GM23338 (cell line): Measurements from ENCODE around the gene FAM118B. TPM values are rescaled to one million over a fixed set of nuclear protein-coding genes. Genes with fewer than 3 reads are reported as not detected.

Experiments
- ATAC-seq: fragments of 200-7000 bp; cut with Tn5 transposase; 3 replicates; pipeline ENCODE4 v1.9.1; 2020
- DNase-seq: peaks from one replicate; pipeline ENCODE4 v3.0.0-alpha.2; 2015; ENCODE audit warnings: low spot score
- H2AFZ ChIP-seq: fragments of 200-600 bp; sonication (generic); 2 replicates; pipeline ENCODE4 v1.8.0; 2016; ENCODE audit warnings: antibody characterized with exemption, mild to moderate bottlenecking, moderate library complexity
- H3F3A ChIP-seq: fragments of 200-600 bp; sonication (generic); replicated peaks from 2 replicates; pipeline ENCODE4 v1.8.0; 2017; ENCODE audit warnings: antibody characterized with exemption, mixed run types, low read depth
- H3K27ac ChIP-seq: fragments of 200-600 bp; sonication (generic); 2 replicates; pipeline ENCODE4 v1.6.1; 2016; ENCODE audit warnings: low read depth
- H3K27me3 ChIP-seq: fragments of 200-600 bp; sonication (generic); 2 replicates; pipeline ENCODE4 v1.8.0; 2016; ENCODE audit warnings: mild to moderate bottlenecking, mixed run types, moderate library complexity; ENCODE audit not compliant: insufficient read depth
- H3K36me3 ChIP-seq: fragments of 200-600 bp; sonication (generic); 2 replicates; pipeline ENCODE4 v1.8.0; 2016; ENCODE audit warnings: mild to moderate bottlenecking; ENCODE audit not compliant: insufficient read depth
- H3K4me1 ChIP-seq: fragments of 200-600 bp; sonication (generic); 2 replicates; pipeline ENCODE4 v1.8.0; 2016; ENCODE audit warnings: mild to moderate bottlenecking, moderate library complexity; ENCODE audit not compliant: insufficient read depth
- H3K4me2 ChIP-seq: fragments of 200-600 bp; sonication (generic); 2 replicates; pipeline ENCODE4 v1.7.1; 2017; ENCODE audit warnings: mixed run types
- H3K4me3 ChIP-seq: fragments of 200-600 bp; sonication (generic); 2 replicates; pipeline ENCODE4 v1.6.1; 2016; ENCODE audit warnings: mixed run types
- H3K79me2 ChIP-seq: fragments of 200-600 bp; sonication (generic); replicated peaks from 2 replicates; pipeline ENCODE4 v1.8.0; 2017; ENCODE audit warnings: mild to moderate bottlenecking; ENCODE audit not compliant: insufficient read depth
- H3K9me2 ChIP-seq: fragments of 200-600 bp; sonication (generic); 2 replicates; pipeline ENCODE4 v1.8.0; 2017; ENCODE audit not compliant: insufficient read depth
- H4K20me1 ChIP-seq: fragments of 200-600 bp; sonication (generic); replicated peaks from 2 replicates; pipeline ENCODE4 v1.8.0; 2017; ENCODE audit warnings: mild to moderate bottlenecking; ENCODE audit not compliant: insufficient read depth
- H3K27ac Mint-ChIP-seq: 2 replicates; pipeline ENCODE4 v1.8.0; 2020; ENCODE audit warnings: inconsistent platforms, mild to moderate bottlenecking, moderate library complexity, mixed read lengths
- H3K27me3 Mint-ChIP-seq: 3 replicates; pipeline ENCODE4 v1.8.0; 2022; ENCODE audit warnings: low read depth, mild to moderate bottlenecking, moderate library complexity, mixed read lengths, inconsistent platforms; ENCODE audit not compliant: insufficient read depth, poor library complexity
- H3K36me3 Mint-ChIP-seq: 3 replicates; pipeline ENCODE4 v1.8.0; 2021; ENCODE audit warnings: low read depth, mild to moderate bottlenecking, inconsistent platforms, moderate library complexity, mixed read lengths
- H3K4me1 Mint-ChIP-seq: 3 replicates; pipeline ENCODE4 v1.8.0; 2020; ENCODE audit warnings: mild to moderate bottlenecking, inconsistent platforms, mixed read lengths
- H3K4me3 Mint-ChIP-seq: 3 replicates; pipeline ENCODE4 v1.8.0; 2021; ENCODE audit warnings: moderate library complexity, mild to moderate bottlenecking, inconsistent platforms, mixed read lengths
- H3K9me3 Mint-ChIP-seq: 3 replicates; pipeline ENCODE4 v1.8.0; 2020; ENCODE audit warnings: moderate library complexity, mild to moderate bottlenecking, inconsistent platforms, mixed read lengths
- CTCF ChIP-seq, 2 experiments: fragments of 200-600 bp in 1 of 2; sonication (generic) in 1 of 2; conservative IDR thresholded peaks; 2 replicates each; pipeline versions ENCODE4 v1.5.1 to v1.6.1; 2016 to 2017; ENCODE audit warnings: antibody characterized with exemption in 2 of 2, low read depth in 2 of 2, mild to moderate bottlenecking in 2 of 2, moderate library complexity in 1 of 2
- EZH2phosphoT487 ChIP-seq: fragments of 200-600 bp; sonication (generic); IDR thresholded peaks from one replicate; pipeline ENCODE4 v1.8.1; 2018; ENCODE audit warnings: antibody characterized with exemption; ENCODE audit not compliant: unreplicated experiment
- JUNB ChIP-seq: IDR thresholded peaks from one replicate; pipeline ENCODE4 v1.6.1; 2016; ENCODE audit warnings: antibody characterized with exemption; ENCODE audit not compliant: unreplicated experiment
- STAT1 ChIP-seq: IDR thresholded peaks from one replicate; pipeline ENCODE4 v1.6.1; 2016; ENCODE audit warnings: antibody characterized with exemption; ENCODE audit not compliant: unreplicated experiment
- ZNF114 ChIP-seq: fragments of 250-450 bp; sonication (Bioruptor Pico); IDR thresholded peaks from 2 replicates; pipeline ENCODE4 v1.5.0; 2020; ENCODE audit warnings: mild to moderate bottlenecking, moderate library complexity
- ZNF331 ChIP-seq: fragments of 250-450 bp; sonication (Bioruptor Pico); IDR thresholded peaks from 2 replicates; pipeline ENCODE4 v1.5.0; 2020; ENCODE audit warnings: low read depth, mild to moderate bottlenecking, moderate library complexity
- ZNF462 ChIP-seq: fragments of 250-450 bp; sonication (Bioruptor Pico); IDR thresholded peaks from 2 replicates; pipeline ENCODE4 v1.5.0; 2020; ENCODE audit warnings: mild to moderate bottlenecking, moderate library complexity
- polyA plus RNA-seq: library from polyadenylated mRNA; unstranded; fragments of >200 nt; fragmentation: Nextera tagmentation; extraction: Ambion mirVana; gene quantifications from 2 replicates; pipeline ENCODE4 v1.2.1, GENCODE V29; 2016
- total RNA-seq: library from RNA; depleted of rRNA; stranded (reverse); fragments of >200 nt; shearing (Covaris generic); gene quantifications from 2 replicates; pipeline ENCODE4 v1.2.3, GENCODE V29; 2014
- TF ChIP-seq, protein P1 (sequence below): IDR thresholded peaks from one replicate; pipeline ENCODE4 v1.6.1; 2018; ENCODE audit warnings: antibody characterized with exemption; ENCODE audit not compliant: unreplicated experiment
- TF ChIP-seq, protein P2 (sequence below): IDR thresholded peaks from 2 replicates; pipeline ENCODE4 v1.6.1; 2016; ENCODE audit warnings: antibody characterized with exemption

The FAM118B gene
- total and polyA plus RNA-seq, 2 experiments from 2014 or later, result 33.7 to 43.4 TPM

- Histone ChIP-seq H3F3A (peaks cover 10% of the 10 kb centered on the region), H2AFZ (peak overlapping the region; percentile 94), H3K4me2 (peak overlapping the region; percentile 86; the same call in 1 of the 2 replicates), H3K4me1 (0 out of 2 replicates have a peak, but pooled peaks cover 7% of the 10 kb centered on the region), H3K4me3 (peak overlapping the region; percentile 74), H3K9me2 (no peaks in the 10 kb centered on the region), H3K79me2 (no peaks in the 10 kb centered on the region), H3K27me3 (peaks cover 19% of the 10 kb centered on the region), H3K36me3 (no peaks in the 10 kb centered on the region), H4K20me1 (no peaks in the 10 kb centered on the region), H3K27ac (no peak overlapping the region)
- no peak overlapping the region for H3K27ac Mint-ChIP-seq
- DNase-seq (no peak), ATAC-seq (no peak)
- H3K9me3 Mint-ChIP-seq, result no peaks in the 10 kb centered on the region; the same call in 2 of the 3 replicates
- H3K36me3 Mint-ChIP-seq, result peaks cover 17% of the 10 kb centered on the region
- TF ChIP-seq, protein P1, sequence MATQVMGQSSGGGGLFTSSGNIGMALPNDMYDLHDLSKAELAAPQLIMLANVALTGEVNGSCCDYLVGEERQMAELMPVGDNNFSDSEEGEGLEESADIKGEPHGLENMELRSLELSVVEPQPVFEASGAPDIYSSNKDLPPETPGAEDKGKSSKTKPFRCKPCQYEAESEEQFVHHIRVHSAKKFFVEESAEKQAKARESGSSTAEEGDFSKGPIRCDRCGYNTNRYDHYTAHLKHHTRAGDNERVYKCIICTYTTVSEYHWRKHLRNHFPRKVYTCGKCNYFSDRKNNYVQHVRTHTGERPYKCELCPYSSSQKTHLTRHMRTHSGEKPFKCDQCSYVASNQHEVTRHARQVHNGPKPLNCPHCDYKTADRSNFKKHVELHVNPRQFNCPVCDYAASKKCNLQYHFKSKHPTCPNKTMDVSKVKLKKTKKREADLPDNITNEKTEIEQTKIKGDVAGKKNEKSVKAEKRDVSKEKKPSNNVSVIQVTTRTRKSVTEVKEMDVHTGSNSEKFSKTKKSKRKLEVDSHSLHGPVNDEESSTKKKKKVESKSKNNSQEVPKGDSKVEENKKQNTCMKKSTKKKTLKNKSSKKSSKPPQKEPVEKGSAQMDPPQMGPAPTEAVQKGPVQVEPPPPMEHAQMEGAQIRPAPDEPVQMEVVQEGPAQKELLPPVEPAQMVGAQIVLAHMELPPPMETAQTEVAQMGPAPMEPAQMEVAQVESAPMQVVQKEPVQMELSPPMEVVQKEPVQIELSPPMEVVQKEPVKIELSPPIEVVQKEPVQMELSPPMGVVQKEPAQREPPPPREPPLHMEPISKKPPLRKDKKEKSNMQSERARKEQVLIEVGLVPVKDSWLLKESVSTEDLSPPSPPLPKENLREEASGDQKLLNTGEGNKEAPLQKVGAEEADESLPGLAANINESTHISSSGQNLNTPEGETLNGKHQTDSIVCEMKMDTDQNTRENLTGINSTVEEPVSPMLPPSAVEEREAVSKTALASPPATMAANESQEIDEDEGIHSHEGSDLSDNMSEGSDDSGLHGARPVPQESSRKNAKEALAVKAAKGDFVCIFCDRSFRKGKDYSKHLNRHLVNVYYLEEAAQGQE, result no peak
- H3K4me3 Mint-ChIP-seq, result peak overlapping the region; percentile 89
- peaks cover 15% of the 10 kb centered on the region for H3K4me1 Mint-ChIP-seq
- H3K27me3 Mint-ChIP-seq, result peaks cover 28% of the 10 kb centered on the region
Observed at GRCh38 chr11:126281666-126282175, 70.1 kb downstream of the FAM118B start.

- H3K4me3 ChIP-seq, result peak overlapping the region; percentile 74
- H4K20me1 ChIP-seq, result no peaks in the 10 kb centered on the region
- ATAC-seq (peak; percentile 82), DNase-seq (peak; percentile 74)
- peak overlapping the region; percentile 89 for H3K4me3 Mint-ChIP-seq
- H3K4me1 ChIP-seq, result 0 out of 2 replicates have a peak, but pooled peaks cover 7% of the 10 kb centered on the region
- H3F3A ChIP-seq, result peaks cover 10% of the 10 kb centered on the region
- H3K27ac ChIP-seq, result no peak overlapping the region
- H3K36me3 Mint-ChIP-seq, result peaks cover 13% of the 10 kb centered on the region
- no peaks in the 10 kb centered on the region for H3K9me2 ChIP-seq
- H2AFZ ChIP-seq, result peak overlapping the region; percentile 94
- no peaks in the 10 kb centered on the region; the same call in 2 of the 3 replicates for H3K9me3 Mint-ChIP-seq
- H3K4me1 Mint-ChIP-seq, result peaks cover 15% of the 10 kb centered on the region
- H3K27me3 Mint-ChIP-seq, result peaks cover 28% of the 10 kb centered on the region
- no peak overlapping the region; the same call in 1 of the 2 replicates for H3K27ac Mint-ChIP-seq
- no peaks in the 10 kb centered on the region for H3K79me2 ChIP-seq
- H3K27me3 ChIP-seq, result peaks cover 19% of the 10 kb centered on the region
- peak overlapping the region; percentile 86 for H3K4me2 ChIP-seq
- no peaks in the 10 kb centered on the region for H3K36me3 ChIP-seq
- no peak for TF ChIP-seq ZNF462 (CRISPR knock-in tag)
- TF ChIP-seq, protein P2, sequence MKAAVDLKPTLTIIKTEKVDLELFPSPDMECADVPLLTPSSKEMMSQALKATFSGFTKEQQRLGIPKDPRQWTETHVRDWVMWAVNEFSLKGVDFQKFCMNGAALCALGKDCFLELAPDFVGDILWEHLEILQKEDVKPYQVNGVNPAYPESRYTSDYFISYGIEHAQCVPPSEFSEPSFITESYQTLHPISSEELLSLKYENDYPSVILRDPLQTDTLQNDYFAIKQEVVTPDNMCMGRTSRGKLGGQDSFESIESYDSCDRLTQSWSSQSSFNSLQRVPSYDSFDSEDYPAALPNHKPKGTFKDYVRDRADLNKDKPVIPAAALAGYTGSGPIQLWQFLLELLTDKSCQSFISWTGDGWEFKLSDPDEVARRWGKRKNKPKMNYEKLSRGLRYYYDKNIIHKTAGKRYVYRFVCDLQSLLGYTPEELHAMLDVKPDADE, result no peak
- no peak for TF ChIP-seq JUNB
- no peak for TF ChIP-seq CTCF (conservative IDR thresholded peaks at IDR 0.05; ENCODE audit: low read depth in 2 of 2)
- no peak for TF ChIP-seq EZH2phosphoT487
- no peak for TF ChIP-seq ZNF331 (CRISPR knock-in tag)
- no peak for TF ChIP-seq STAT1
- TF ChIP-seq ZNF114, result no peak
Observed at GRCh38 chr11:126282361-126282735, 70.8 kb downstream of the FAM118B start.
